ENCODE measurements around the gene NIPAL4. TPM values are rescaled to one million over a fixed set of nuclear protein-coding genes. Genes with fewer than 3 reads are reported as not detected.
"Not testable (repeated sequence)": the region's sequence is repeated elsewhere in the genome, so short reads cannot be mapped to it uniquely, and the experiment has no call there.

The NIPAL4 gene
- polyA plus RNA-seq, 3 donors, result 0.32 to 0.62 (median 0.39) TPM

DNA sequence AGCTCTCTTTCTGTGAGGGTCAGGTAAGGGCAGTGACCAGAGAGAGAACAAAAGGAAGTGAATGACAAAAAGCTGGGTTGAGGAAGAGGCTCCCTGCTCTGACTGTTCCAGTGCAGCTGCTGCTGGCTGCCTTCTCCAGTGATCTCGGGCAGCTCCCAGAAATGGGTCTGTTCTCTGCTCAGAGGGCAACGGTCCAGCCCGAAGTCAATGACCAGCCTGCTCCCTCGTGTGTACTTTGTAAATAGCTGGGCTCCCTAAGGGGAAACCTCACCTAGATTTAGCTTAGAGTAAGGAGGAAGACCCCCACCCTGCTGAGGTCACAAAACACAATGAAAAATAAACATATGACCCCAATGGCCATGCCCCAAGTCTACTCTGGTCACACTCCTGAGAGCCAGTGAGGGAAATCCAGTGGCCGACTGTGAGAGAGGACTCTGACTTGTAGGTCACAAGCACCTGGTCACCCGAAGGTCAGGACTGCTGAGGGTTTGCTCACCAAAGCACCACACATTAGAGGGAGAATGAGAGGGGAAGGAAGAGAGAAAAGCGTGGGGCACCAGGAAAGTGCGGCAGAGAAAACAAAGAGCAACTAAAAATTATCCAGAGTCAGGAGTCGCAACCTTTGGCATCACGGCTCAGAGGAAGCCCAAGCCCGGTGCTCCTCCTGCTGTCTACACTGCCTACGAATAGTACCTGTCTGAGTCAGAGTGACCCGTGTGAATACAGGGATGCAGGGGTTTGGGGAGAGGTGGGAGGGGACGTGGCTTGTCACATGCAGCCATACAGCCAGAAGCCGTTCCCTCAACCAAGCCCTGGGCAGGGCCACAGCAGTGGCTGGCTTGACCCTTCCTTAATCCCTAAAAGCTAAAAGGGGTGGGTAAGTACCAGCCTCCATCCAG, 19.8 kb downstream of the NIPAL4 start:
- DNase-seq (ENCODE audit: extremely low read depth in 1 of 11, low read depth in 9 of 11, low spot score in 4 of 11), result no peak

DNA sequence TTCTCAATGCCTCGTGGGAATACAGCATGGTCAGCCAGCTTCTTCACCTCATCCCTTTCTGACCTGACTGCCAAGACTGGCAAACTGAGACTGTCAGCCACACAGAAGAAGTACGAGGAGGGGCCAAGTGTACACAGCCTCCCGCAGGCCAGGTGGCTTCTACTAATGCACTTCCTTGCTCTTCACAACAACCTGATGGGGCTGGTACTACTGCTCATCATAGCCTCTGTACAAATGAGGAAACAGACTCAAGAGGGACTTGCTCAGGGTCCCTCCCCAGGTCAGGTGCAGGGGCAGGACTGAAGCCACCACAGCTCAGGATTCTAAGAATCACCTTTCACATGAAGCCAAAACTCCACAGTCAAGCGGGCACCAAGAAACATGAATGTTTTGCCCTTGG, 21.3 kb downstream of the NIPAL4 start:
- no peak for DNase-seq (ENCODE audit: extremely low read depth in 1 of 11, low read depth in 9 of 11, low spot score in 4 of 11)

- no peak for DNase-seq (ENCODE audit: extremely low read depth in 1 of 11, low read depth in 9 of 11, low spot score in 4 of 11)
These were observed 21.7 kb downstream of the NIPAL4 start for GRCh38 chr5:157481666-157482065.

- not testable (repeated sequence) for DNase-seq (ENCODE audit: extremely low read depth in 1 of 11, low read depth in 9 of 11, low spot score in 4 of 11)
These were observed 22.7 kb downstream of the NIPAL4 start for GRCh38 chr5:157482702-157483101.

DNA sequence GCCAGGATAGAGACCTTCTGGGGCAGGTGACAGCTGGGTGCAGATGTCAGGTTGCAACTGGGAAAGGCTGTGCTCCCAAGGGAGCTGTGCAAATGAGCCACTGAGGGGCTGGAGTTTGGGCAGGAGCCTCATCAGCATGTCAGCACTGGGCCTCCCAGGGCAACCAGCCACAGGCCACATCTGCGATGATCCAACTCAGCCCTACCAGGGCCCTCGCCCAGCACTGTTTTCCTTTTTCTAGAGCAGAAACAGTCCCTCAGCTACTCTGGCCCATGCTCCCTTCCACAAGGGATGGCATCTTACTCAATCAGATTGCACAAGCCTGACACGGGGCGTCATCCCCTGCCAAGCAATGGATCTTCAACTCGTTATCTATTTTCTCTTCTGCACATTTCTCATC, 24.8 kb downstream of the NIPAL4 start:
- DNase-seq (ENCODE audit: extremely low read depth in 1 of 11, low read depth in 9 of 11, low spot score in 4 of 11), result no peak

DNA sequence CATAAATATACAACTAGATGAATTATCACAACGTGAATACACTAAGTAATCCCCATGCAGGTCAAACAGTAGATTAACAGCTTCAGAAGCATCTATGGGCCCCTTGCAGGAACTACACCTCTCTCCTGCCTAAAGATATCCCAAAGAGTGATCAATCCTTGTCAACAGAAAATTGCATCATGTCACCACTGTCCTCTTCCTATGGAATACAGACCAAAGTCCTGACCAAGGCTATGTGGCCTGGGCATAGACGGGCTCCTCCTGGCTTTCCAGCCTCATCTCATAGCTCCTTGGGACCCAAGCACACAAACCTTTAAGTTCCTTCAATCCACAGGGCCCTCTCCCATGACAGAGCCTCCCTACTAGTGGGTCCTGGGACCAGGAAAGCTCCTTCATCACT, 25.3 kb downstream of the NIPAL4 start:
- DNase-seq (ENCODE audit: extremely low read depth in 1 of 11, low read depth in 9 of 11, low spot score in 4 of 11), result no peak

GRCh38 chr5:157485811-157486210, 25.8 kb downstream of the NIPAL4 start:
- no peak for DNase-seq (ENCODE audit: extremely low read depth in 1 of 11, low read depth in 9 of 11, low spot score in 4 of 11)

- no peak for DNase-seq (ENCODE audit: extremely low read depth in 1 of 11, low read depth in 9 of 11, low spot score in 4 of 11)
These were observed 26.2 kb downstream of the NIPAL4 start for GRCh38 chr5:157486221-157486681.

GRCh38 chr5:157486861-157487260, 26.8 kb downstream of the NIPAL4 start:
- no peak for DNase-seq (ENCODE audit: extremely low read depth in 1 of 11, low read depth in 9 of 11, low spot score in 4 of 11)

DNA sequence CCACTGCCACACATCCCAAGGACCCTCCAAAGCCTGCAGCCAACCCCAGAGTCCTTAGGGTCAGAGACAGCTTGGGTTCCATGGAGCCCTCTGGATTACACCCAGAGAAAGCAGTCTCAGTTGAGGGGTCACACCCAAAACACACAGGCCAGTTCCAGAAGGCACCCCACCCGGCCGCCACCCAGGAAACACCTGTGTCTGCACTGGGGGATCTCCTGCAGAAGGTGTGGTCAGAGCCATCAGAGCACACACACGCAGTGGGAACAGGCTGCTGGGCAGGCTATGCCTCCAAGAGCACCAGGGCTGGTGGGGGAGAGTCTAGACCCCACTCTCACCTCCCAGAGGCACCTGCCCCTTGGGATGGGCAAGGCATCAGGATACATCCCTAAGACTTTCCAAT, 27.3 kb downstream of the NIPAL4 start:
- DNase-seq (ENCODE audit: extremely low read depth in 1 of 11, low read depth in 9 of 11, low spot score in 4 of 11), result no peak

GRCh38 chr5:157491471-157491995, 31.5 kb downstream of the NIPAL4 start:
- no peak for DNase-seq (ENCODE audit: extremely low read depth in 1 of 11, low read depth in 9 of 11, low spot score in 4 of 11)

DNA sequence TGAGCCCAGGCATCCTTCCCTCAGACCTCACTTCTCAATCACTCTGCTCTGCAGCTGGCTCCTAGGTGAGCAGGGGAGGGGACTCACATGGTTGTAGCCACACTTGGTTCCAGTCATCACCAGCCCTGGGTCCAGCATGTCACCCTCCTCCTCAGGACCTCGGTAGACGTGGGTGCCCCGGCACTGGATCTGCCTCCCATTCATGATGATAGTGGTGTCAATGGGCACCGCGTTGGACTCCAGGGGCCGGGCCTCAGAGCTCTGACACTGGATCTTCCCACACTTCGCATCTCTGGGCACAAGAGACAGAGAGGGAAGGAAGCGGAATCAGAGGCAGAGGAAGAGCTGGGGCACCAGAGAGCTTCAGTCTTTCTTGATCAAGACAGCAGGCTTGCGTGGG, 32.9 kb downstream of the NIPAL4 start:
- no peak for DNase-seq (ENCODE audit: extremely low read depth in 1 of 11, low read depth in 9 of 11, low spot score in 4 of 11)

DNA sequence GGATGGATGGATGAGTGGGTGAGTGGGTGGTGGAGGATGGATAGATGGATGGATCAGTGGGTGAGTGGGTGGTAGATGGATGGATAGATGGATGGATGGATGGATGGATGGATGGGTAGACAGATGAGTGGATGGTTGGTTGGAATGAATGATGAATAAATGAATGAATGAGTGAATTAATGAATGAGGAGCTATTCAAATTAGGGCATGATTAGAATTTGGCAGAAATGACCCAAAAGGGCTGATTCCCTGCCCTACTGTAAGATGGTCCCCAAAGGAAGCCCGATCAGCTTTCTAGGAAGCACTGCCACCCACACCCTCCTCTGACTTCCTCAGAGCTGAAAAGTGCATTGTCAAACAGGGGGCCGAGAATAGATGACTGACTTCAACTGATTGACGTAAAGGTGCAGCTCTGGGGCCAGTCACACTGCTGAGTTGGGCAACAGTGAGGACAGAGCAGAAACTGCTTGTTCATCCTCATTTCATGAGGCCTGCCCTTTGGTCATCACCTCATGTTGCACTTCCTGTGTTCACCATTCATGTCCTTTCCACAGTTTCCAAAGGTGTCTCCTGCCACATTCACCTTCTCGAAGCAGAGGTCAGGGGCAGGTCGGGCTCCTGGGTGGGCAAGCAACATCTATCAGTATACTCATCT, 34.3 kb downstream of the NIPAL4 start:
- DNase-seq (ENCODE audit: extremely low read depth in 1 of 11, low read depth in 9 of 11, low spot score in 4 of 11), result no peak

DNA sequence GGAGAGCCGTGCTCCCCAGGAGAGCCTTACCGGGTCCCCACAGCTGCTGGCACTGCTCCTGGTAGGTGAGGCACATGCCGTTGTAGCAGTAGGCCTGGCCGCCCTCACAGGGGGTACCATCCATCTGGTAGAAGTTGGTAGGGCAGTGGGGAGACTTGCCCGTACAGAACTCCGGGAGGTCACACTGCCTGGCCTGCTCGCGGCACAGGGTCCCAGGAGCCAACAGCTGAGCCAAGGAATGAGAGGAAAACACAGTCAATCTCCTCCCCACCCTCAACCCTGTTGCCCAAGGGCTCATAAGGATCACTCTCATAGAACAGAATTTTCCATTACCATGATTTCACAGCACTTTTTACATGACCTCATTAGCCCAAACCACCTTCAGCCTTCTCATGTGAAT, 36.9 kb downstream of the NIPAL4 start:
- no peak for DNase-seq (ENCODE audit: extremely low read depth in 1 of 11, low read depth in 9 of 11, low spot score in 4 of 11)

GRCh38 chr5:157497875-157498611, 38.0 kb downstream of the NIPAL4 start:
- no peak for DNase-seq (ENCODE audit: extremely low read depth in 1 of 11, low read depth in 9 of 11, low spot score in 4 of 11)

GRCh38 chr5:157502143-157502647, 42.2 kb downstream of the NIPAL4 start:
- DNase-seq (ENCODE audit: extremely low read depth in 1 of 11, low read depth in 9 of 11, low spot score in 4 of 11), result no peak

DNA sequence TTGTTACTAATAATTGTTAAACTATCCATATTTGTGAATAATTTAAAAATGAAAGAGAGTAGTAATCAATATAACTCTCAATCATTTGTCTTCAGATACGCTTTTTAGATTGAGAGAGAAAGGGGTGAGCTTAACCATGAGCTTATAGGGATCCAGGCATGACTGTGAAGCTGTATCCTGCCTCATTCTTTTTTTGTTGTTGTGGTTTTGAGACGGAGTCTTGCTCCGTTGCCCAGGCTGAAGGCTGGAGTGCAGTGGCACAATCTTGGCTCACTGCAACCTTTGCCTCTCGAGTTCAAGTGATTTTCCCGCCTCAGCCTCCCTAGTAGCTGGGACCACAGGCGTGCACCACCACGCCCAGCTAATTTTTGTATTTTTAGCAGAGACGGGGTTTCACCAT, 44.0 kb downstream of the NIPAL4 start:
- no peak for DNase-seq (ENCODE audit: extremely low read depth in 1 of 11, low read depth in 9 of 11, low spot score in 4 of 11)

GRCh38 chr5:157505496-157505895, 45.5 kb downstream of the NIPAL4 start:
- DNase-seq (ENCODE audit: extremely low read depth in 1 of 11, low read depth in 9 of 11, low spot score in 4 of 11), result no peak

GRCh38 chr5:157506066-157506590, 46.1 kb downstream of the NIPAL4 start:
- DNase-seq (ENCODE audit: extremely low read depth in 1 of 11, low read depth in 9 of 11, low spot score in 4 of 11), result no peak

Data from renal cortex interstitium (tissue), 11 donors.